Measurements from ENCODE around the gene GLYATL1.
"Not testable (repeated sequence)": the region's sequence is repeated elsewhere in the genome, so short reads cannot be mapped to it uniquely, and the experiment has no call there.

GLYATL1 gene

GRCh38 chr11:58999291-58999680 is 60.0 kb downstream of the GLYATL1 start:
- DNase-seq = no peak

GRCh38 chr11:59000003-59000402 is 60.7 kb downstream of the GLYATL1 start:
- no peak for DNase-seq

GRCh38 chr11:59002006-59002405 is 62.7 kb downstream of the GLYATL1 start:
- not testable (repeated sequence) for DNase-seq

All from T-helper 9 cell (primary cell).